ENCODE data around the gene MRPS18A. TPM values are rescaled to one million over a fixed set of nuclear protein-coding genes. Genes with fewer than 3 reads are reported as not detected.

The MRPS18A gene
- total and polyA plus RNA-seq, 2 experiments from 2014 or later = 33.7 to 39.2 TPM

- Histone ChIP-seq H3K27ac (no peak overlapping the region), H3K4me1 (ENCODE audit: insufficient read depth) (peaks cover 8% of the 10 kb centered on the region), H3K9me3 (ENCODE audit: low read depth) (no peaks in the 10 kb centered on the region), H3K79me2 (ENCODE audit: insufficient read depth) (0 out of 2 replicates have a peak, but pooled peaks cover 5% of the 10 kb centered on the region), H2AFZ (no peak overlapping the region), H3K9ac (no peak overlapping the region), H4K20me1 (ENCODE audit: insufficient read depth) (no peaks in the 10 kb centered on the region), H3K27me3 (replicated peaks; ENCODE audit: insufficient read depth) (no peaks in the 10 kb centered on the region), H3K4me2 (ENCODE audit: unreplicated experiment) (no peak overlapping the region), H3K9me2 (ENCODE audit: insufficient read depth) (no peaks in the 10 kb centered on the region), H3F3A (ENCODE audit: insufficient read depth) (peaks cover 13% of the 10 kb centered on the region; the same call in 1 of the 2 replicates), H3K4me3 (no peak overlapping the region), H3K36me3 (ENCODE audit: low read depth) (peaks cover 22% of the 10 kb centered on the region; the same call in 1 of the 2 replicates)
- 82 to 84% methylated on average over 2 of the region's 2 CpGs for WGBS, 2 experiments (ENCODE audit: low coverage in 1 of 2, low lambda C conversion rate in 2 of 2, missing lambda C conversion rate in 2 of 2)
- in situ Hi-C loops (cut with MboI) = loop anchor here (25.0 kb wide), 1 partner anchor 413 kb away; no protein-coding TSS in a partner anchor
- TF ChIP-seq EZH2phosphoT487 (IDR thresholded peaks at IDR 0.05; ENCODE audit: insufficient read depth, low read depth) (no peak), EZH2 (IDR thresholded peaks at IDR 0.05; ENCODE audit: insufficient read depth, poor library complexity, severe bottlenecking) (no peak)
- no peak for DNase-seq
Observed at GRCh38 chr6:43674291-43674690, 13.3 kb downstream of the MRPS18A start.

DNA sequence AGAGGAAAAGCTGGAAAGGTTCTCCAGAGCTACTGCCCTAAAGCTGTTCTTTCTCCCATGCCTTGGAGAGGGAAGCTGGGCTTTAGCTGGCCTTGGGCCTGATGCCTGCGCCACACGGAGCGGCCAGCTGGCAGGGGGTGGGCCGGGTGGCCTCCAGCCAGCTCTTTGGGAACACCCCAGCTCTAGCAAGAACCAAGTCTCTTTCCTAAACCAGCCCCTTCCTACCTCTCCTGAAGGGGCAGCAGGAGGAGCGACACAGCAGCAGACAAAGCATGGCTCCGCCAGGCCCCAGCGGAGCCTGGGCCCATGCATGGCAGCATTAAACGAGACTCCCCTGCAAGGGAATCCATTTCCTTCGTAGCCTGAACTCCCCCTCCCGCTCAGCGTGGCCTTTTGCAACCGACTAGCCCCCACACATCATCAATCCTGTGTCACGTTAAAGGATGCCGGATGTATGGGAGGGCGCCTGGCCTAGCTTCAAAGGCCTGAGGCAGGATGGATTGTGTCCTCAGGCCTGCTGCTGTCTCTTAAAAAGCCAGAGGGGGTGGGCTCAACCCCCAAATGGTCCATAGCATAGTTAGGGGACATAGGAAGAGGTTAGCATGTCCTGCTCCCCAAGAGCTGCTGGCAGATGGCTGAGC is 14.0 kb downstream of the MRPS18A start:
- 86 to 91% methylated on average over 15 of the region's 15 CpGs for WGBS, 2 experiments (ENCODE audit: low coverage in 1 of 2, low lambda C conversion rate in 2 of 2, missing lambda C conversion rate in 2 of 2)
- Histone ChIP-seq H3K27me3 (replicated peaks; ENCODE audit: insufficient read depth) (no peaks in the 10 kb centered on the region), H2AFZ (no peak overlapping the region), H3K9ac (no peak overlapping the region), H3K9me3 (ENCODE audit: low read depth) (no peaks in the 10 kb centered on the region), H3K4me2 (ENCODE audit: unreplicated experiment) (no peak overlapping the region), H3K9me2 (ENCODE audit: insufficient read depth) (no peaks in the 10 kb centered on the region), H4K20me1 (ENCODE audit: insufficient read depth) (no peaks in the 10 kb centered on the region), H3F3A (ENCODE audit: insufficient read depth) (peaks cover 18% of the 10 kb centered on the region; the same call in 1 of the 2 replicates), H3K79me2 (ENCODE audit: insufficient read depth) (0 out of 2 replicates have a peak, but pooled peaks cover 5% of the 10 kb centered on the region), H3K27ac (no peak overlapping the region), H3K4me1 (ENCODE audit: insufficient read depth) (peaks cover 16% of the 10 kb centered on the region), H3K4me3 (no peak overlapping the region), H3K36me3 (ENCODE audit: low read depth) (peaks cover 22% of the 10 kb centered on the region; the same call in 1 of the 2 replicates)
- no peak for TF ChIP-seq EZH2 (IDR thresholded peaks at IDR 0.05; ENCODE audit: insufficient read depth, poor library complexity, severe bottlenecking)
- no peak for TF ChIP-seq EZH2phosphoT487 (IDR thresholded peaks at IDR 0.05; ENCODE audit: insufficient read depth, low read depth)
- DNase-seq = no peak
- in situ Hi-C loops (cut with MboI) = loop anchor here (25.0 kb wide), 1 partner anchor 414 kb away; no protein-coding TSS in a partner anchor

GRCh38 chr6:43671801-43672690 is 15.5 kb downstream of the MRPS18A start:
- H3K4me2 ChIP-seq (ENCODE audit: unreplicated experiment) = no peak overlapping the region
- no peak overlapping the region for H3K4me3 ChIP-seq
- peaks cover 9% of the 10 kb centered on the region; the same call in 1 of the 2 replicates for H3K36me3 ChIP-seq (ENCODE audit: low read depth)
- no peak overlapping the region for H3K27ac ChIP-seq
- DNase-seq = no peak
- H3K4me1 ChIP-seq (ENCODE audit: insufficient read depth) = peaks cover 24% of the 10 kb centered on the region
- no peaks in the 10 kb centered on the region for H4K20me1 ChIP-seq (ENCODE audit: insufficient read depth)
- H3K9me3 ChIP-seq (ENCODE audit: low read depth) = no peaks in the 10 kb centered on the region
- H3K79me2 ChIP-seq (ENCODE audit: insufficient read depth) = no peaks in the 10 kb centered on the region
- no peaks in the 10 kb centered on the region for H3K9me2 ChIP-seq (ENCODE audit: insufficient read depth)
- H3F3A ChIP-seq (ENCODE audit: insufficient read depth) = peaks cover 18% of the 10 kb centered on the region; the same call in 1 of the 2 replicates
- in situ Hi-C loops (cut with MboI) = loop anchor here (25.0 kb wide), 1 partner anchor 415 kb away; no protein-coding TSS in a partner anchor
- no peaks in the 10 kb centered on the region for H3K27me3 ChIP-seq (replicated peaks; ENCODE audit: insufficient read depth)
- no peak overlapping the region for H3K9ac ChIP-seq
- WGBS, 2 experiments (ENCODE audit: low coverage in 1 of 2, low lambda C conversion rate in 2 of 2, missing lambda C conversion rate in 2 of 2) = 89% methylated on average over 15 to 16 of the region's 16 CpGs
- no peak overlapping the region for H2AFZ ChIP-seq
- TF ChIP-seq EZH2 (IDR thresholded peaks at IDR 0.05; ENCODE audit: insufficient read depth, poor library complexity, severe bottlenecking) (no peak), EZH2phosphoT487 (IDR thresholded peaks at IDR 0.05; ENCODE audit: insufficient read depth, low read depth) (no peak)

Measured in GM23248 (cell line).